ENCODE results near the gene PDZD2.

GRCh38 chr5:31941151-31941755 is 302.3 kb downstream of the PDZD2 start:
- TF ChIP-seq CTCF (IDR thresholded peaks at IDR 0.05 in 4 of 5, conservative IDR thresholded peaks at IDR 0.05 in 1 of 5) (no peak), POLR2A (IDR thresholded peaks at IDR 0.05) (no peak)

Data from gastrocnemius medialis (tissue), 4 donors.